ENCODE results near the gene CHRFAM7A. TPM values are rescaled to one million over a fixed set of nuclear protein-coding genes. Genes with fewer than 3 reads are reported as not detected.
"Not testable (repeated sequence)": the region's sequence is repeated elsewhere in the genome, so short reads cannot be mapped to it uniquely, and the experiment has no call there.

Gene CHRFAM7A
- total RNA-seq, 2 donors from 2014 or later, result 1.1 to 1.7 TPM

DNA sequence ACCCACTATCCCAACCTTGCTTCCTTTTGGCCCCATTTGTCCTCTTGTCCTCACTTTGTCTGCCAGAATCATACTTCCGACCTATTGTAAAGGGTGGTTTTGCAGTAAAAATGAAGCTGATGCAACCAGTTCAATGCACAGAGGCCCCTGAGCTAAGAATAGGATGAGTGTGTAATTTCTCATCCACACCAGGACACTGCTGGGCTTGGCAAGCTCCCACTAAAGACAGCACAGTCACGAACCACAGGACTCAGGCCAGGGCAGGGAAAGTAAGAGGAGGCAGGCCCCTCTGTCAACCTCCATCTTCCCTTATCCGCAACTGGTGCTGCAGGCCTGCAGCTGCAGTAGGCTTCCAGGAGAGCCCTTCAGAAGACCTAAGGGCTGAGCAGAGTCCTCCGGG, 56.8 kb downstream of the CHRFAM7A start:
- not testable (repeated sequence) for H3K27me3 Mint-ChIP-seq (ENCODE audit: insufficient read depth); DNase-seq
- WGBS, 2 experiments (ENCODE audit: insufficient coverage in 1 of 2, insufficient read length in 1 of 2), result no CpG with 5 or more reads among the region's 4 CpGs

GRCh38 chr15:30334152-30334551, 59.2 kb downstream of the CHRFAM7A start:
- no CpG with 5 or more reads among the region's 5 CpGs for WGBS, 2 experiments (ENCODE audit: insufficient coverage in 1 of 2, insufficient read length in 1 of 2)
- DNase-seq, H3K4me1 Mint-ChIP-seq: not testable (repeated sequence)

More for the DNA sequence above, 56.8 kb downstream of the CHRFAM7A start:
- not testable (repeated sequence) for H3K4me3 ChIP-seq (ENCODE audit: low read length); H3K27ac Mint-ChIP-seq; H3K9me3 Mint-ChIP-seq; H3K4me3 Mint-ChIP-seq; H3K9ac ChIP-seq (ENCODE audit: extremely low read depth, low read length, poor library complexity, severe bottlenecking); H3K9me3 ChIP-seq (ENCODE audit: control insufficient read depth, low read length); H3K4me1 Mint-ChIP-seq; H3K27ac ChIP-seq (ENCODE audit: low read depth, low read length); H3K27me3 ChIP-seq (ENCODE audit: control insufficient read depth, insufficient read depth, low read length, poor library complexity, severe bottlenecking); H3K4me1 ChIP-seq (ENCODE audit: control insufficient read depth, insufficient read depth, low read length); H3K36me3 Mint-ChIP-seq (ENCODE audit: low read depth); H3K36me3 ChIP-seq (ENCODE audit: control insufficient read depth, insufficient read depth, low read length)

DNA sequence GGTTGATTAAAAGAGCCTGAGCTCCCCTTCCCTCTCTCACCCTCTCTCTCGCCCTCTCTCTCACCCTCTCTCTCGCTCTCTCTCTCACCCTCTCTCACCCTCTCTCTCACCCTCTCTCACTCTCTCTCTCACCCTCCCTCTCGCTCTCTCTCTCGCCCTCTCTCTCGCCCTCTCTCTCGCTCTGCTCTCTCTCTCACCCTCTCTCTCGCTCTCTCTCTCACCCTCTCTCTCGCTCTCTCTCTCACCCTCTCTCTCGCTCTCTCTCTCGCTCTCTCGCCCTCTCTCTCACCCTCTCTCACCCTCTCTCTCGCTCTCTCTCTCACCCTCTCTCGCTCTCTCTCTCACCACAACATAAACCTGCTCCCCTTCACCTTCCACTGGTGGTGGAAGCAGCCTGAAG, 67.2 kb downstream of the CHRFAM7A start:
- not testable (repeated sequence) for H3K4me1 ChIP-seq (ENCODE audit: control insufficient read depth, insufficient read depth, low read length); H3K4me3 ChIP-seq (ENCODE audit: low read length); H3K36me3 Mint-ChIP-seq (ENCODE audit: low read depth); H3K9me3 ChIP-seq (ENCODE audit: control insufficient read depth, low read length); H3K9me3 Mint-ChIP-seq; H3K4me1 Mint-ChIP-seq; H3K36me3 ChIP-seq (ENCODE audit: control insufficient read depth, insufficient read depth, low read length); H3K27me3 ChIP-seq (ENCODE audit: control insufficient read depth, insufficient read depth, low read length, poor library complexity, severe bottlenecking); H3K27ac Mint-ChIP-seq; H3K27me3 Mint-ChIP-seq (ENCODE audit: insufficient read depth); H3K27ac ChIP-seq (ENCODE audit: low read depth, low read length); H3K9ac ChIP-seq (ENCODE audit: extremely low read depth, low read length, poor library complexity, severe bottlenecking)
- DNase-seq, result peak; percentile 48
- H3K4me3 Mint-ChIP-seq, result peak overlapping the region; percentile 35
- 65% methylated on average over 7 to 11 of the region's 13 CpGs for WGBS, 2 experiments (ENCODE audit: insufficient coverage in 1 of 2, insufficient read length in 1 of 2)

More at GRCh38 chr15:30334152-30334551, 59.2 kb downstream of the CHRFAM7A start:
- not testable (repeated sequence) for H3K36me3 ChIP-seq (ENCODE audit: control insufficient read depth, insufficient read depth, low read length); H3K4me3 ChIP-seq (ENCODE audit: low read length); H3K9ac ChIP-seq (ENCODE audit: extremely low read depth, low read length, poor library complexity, severe bottlenecking); H3K4me1 ChIP-seq (ENCODE audit: control insufficient read depth, insufficient read depth, low read length); H3K4me3 Mint-ChIP-seq; H3K27ac Mint-ChIP-seq; H3K27me3 ChIP-seq (ENCODE audit: control insufficient read depth, insufficient read depth, low read length, poor library complexity, severe bottlenecking); H3K9me3 ChIP-seq (ENCODE audit: control insufficient read depth, low read length); H3K36me3 Mint-ChIP-seq (ENCODE audit: low read depth); H3K9me3 Mint-ChIP-seq; H3K27ac ChIP-seq (ENCODE audit: low read depth, low read length); H3K27me3 Mint-ChIP-seq (ENCODE audit: insufficient read depth)

- H3K9ac ChIP-seq (ENCODE audit: extremely low read depth, low read length, poor library complexity, severe bottlenecking); H3K4me3 ChIP-seq (ENCODE audit: low read length); H3K36me3 Mint-ChIP-seq (ENCODE audit: low read depth); H3K9me3 Mint-ChIP-seq; H3K4me3 Mint-ChIP-seq; H3K4me1 ChIP-seq (ENCODE audit: control insufficient read depth, insufficient read depth, low read length); H3K27ac Mint-ChIP-seq; H3K27ac ChIP-seq (ENCODE audit: low read depth, low read length); H3K9me3 ChIP-seq (ENCODE audit: control insufficient read depth, low read length); H3K36me3 ChIP-seq (ENCODE audit: control insufficient read depth, insufficient read depth, low read length); H3K27me3 ChIP-seq (ENCODE audit: control insufficient read depth, insufficient read depth, low read length, poor library complexity, severe bottlenecking); DNase-seq; H3K4me1 Mint-ChIP-seq; H3K27me3 Mint-ChIP-seq (ENCODE audit: insufficient read depth): not testable (repeated sequence)
- WGBS, 2 experiments (ENCODE audit: insufficient coverage in 1 of 2, insufficient read length in 1 of 2), result no CpG with 5 or more reads among the region's 5 CpGs
Observed at GRCh38 chr15:30321063-30321462, 72.3 kb downstream of the CHRFAM7A start.

DNA sequence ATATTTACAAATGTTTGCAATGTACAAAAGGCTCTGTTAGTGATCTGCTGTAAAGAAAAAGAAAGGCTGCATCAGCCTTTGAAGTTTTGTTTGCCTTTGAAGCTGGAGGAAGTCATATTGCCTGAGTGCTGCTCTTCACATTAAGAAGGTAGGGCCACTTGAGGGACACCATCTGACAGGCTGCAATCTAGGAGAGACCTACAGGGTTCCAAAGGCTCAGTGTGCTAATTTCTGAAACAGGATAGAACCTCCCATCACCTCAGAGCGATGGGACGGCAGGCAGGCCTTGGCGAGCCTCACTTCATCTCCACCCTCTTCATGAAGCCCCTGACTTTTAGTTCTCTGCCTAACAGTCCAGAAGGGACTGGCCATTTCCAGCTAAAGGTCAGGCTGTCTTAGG, 77.6 kb downstream of the CHRFAM7A start:
- not testable (repeated sequence) for H3K9me3 ChIP-seq (ENCODE audit: control insufficient read depth, low read length); DNase-seq; H3K36me3 Mint-ChIP-seq (ENCODE audit: low read depth); H3K4me1 Mint-ChIP-seq; H3K4me1 ChIP-seq (ENCODE audit: control insufficient read depth, insufficient read depth, low read length); H3K27ac Mint-ChIP-seq; H3K27me3 ChIP-seq (ENCODE audit: control insufficient read depth, insufficient read depth, low read length, poor library complexity, severe bottlenecking); H3K4me3 ChIP-seq (ENCODE audit: low read length); H3K9ac ChIP-seq (ENCODE audit: extremely low read depth, low read length, poor library complexity, severe bottlenecking); H3K4me3 Mint-ChIP-seq; H3K9me3 Mint-ChIP-seq; H3K36me3 ChIP-seq (ENCODE audit: control insufficient read depth, insufficient read depth, low read length); H3K27ac ChIP-seq (ENCODE audit: low read depth, low read length); H3K27me3 Mint-ChIP-seq (ENCODE audit: insufficient read depth)
- WGBS, 2 experiments (ENCODE audit: insufficient coverage in 1 of 2, insufficient read length in 1 of 2), result no CpG with 5 or more reads among the region's 3 CpGs

GRCh38 chr15:30310575-30310974, 82.8 kb downstream of the CHRFAM7A start:
- DNase-seq; H3K27me3 ChIP-seq (ENCODE audit: control insufficient read depth, insufficient read depth, low read length, poor library complexity, severe bottlenecking); H3K9me3 Mint-ChIP-seq; H3K4me1 Mint-ChIP-seq; H3K27ac ChIP-seq (ENCODE audit: low read depth, low read length); H3K36me3 ChIP-seq (ENCODE audit: control insufficient read depth, insufficient read depth, low read length); H3K9me3 ChIP-seq (ENCODE audit: control insufficient read depth, low read length); H3K27ac Mint-ChIP-seq; H3K4me1 ChIP-seq (ENCODE audit: control insufficient read depth, insufficient read depth, low read length); H3K4me3 ChIP-seq (ENCODE audit: low read length); H3K4me3 Mint-ChIP-seq; H3K9ac ChIP-seq (ENCODE audit: extremely low read depth, low read length, poor library complexity, severe bottlenecking); H3K36me3 Mint-ChIP-seq (ENCODE audit: low read depth); H3K27me3 Mint-ChIP-seq (ENCODE audit: insufficient read depth): not testable (repeated sequence)
